Osteocyte (in vitro differentiated cells): ENCODE results near the gene AP1S1. TPM values are rescaled to one million over a fixed set of nuclear protein-coding genes. Genes with fewer than 3 reads are reported as not detected.

Source experiments
- DNase-seq: peaks from one replicate; pipeline ENCODE4 v3.0.0; 2021; ENCODE audit warnings: mixed read lengths; ENCODE audit not compliant: unreplicated experiment; ENCODE audit errors: extremely low spot score
- H3K27ac Mint-ChIP-seq: one replicate; pipeline ENCODE4 v1.8.0; 2021; ENCODE audit warnings: mild to moderate bottlenecking, mixed read lengths; ENCODE audit not compliant: unreplicated experiment
- H3K27me3 Mint-ChIP-seq: one replicate; pipeline ENCODE4 v1.8.0; 2021; ENCODE audit warnings: mixed read lengths; ENCODE audit not compliant: unreplicated experiment
- H3K36me3 Mint-ChIP-seq: one replicate; pipeline ENCODE4 v1.8.0; 2021; ENCODE audit warnings: mixed read lengths; ENCODE audit not compliant: unreplicated experiment
- H3K4me1 Mint-ChIP-seq: one replicate; pipeline ENCODE4 v1.8.0; 2021; ENCODE audit warnings: mixed read lengths; ENCODE audit not compliant: unreplicated experiment
- H3K4me3 Mint-ChIP-seq: one replicate; pipeline ENCODE4 v1.8.0; 2021; ENCODE audit warnings: mild to moderate bottlenecking, moderate library complexity, mixed read lengths; ENCODE audit not compliant: unreplicated experiment
- H3K9me3 Mint-ChIP-seq: one replicate; pipeline ENCODE4 v1.8.0; 2021; ENCODE audit warnings: mixed read lengths; ENCODE audit not compliant: unreplicated experiment
- microRNA-seq: library from miRNA; unstranded; fragments of <30 nt; microRNA quantifications from one replicate; pipeline ENCODE4 v1.1.0, GENCODE V29; 2020; ENCODE audit not compliant: unreplicated experiment
- total RNA-seq: library from RNA; stranded (reverse); gene quantifications from 2 replicates; pipeline ENCODE4 v1.2.1, GENCODE V29; 2021
- TF ChIP-seq, protein P1 (sequence below): fragments of 200-600 bp; sonication (generic); IDR thresholded peaks from 2 replicates; pipeline ENCODE4 v1.5.0; 2021; ENCODE audit warnings: antibody characterized with exemption, mild to moderate bottlenecking, moderate library complexity

Gene AP1S1
- total RNA-seq, 1 donor from 2014 or later = 57.9 TPM

DNA sequence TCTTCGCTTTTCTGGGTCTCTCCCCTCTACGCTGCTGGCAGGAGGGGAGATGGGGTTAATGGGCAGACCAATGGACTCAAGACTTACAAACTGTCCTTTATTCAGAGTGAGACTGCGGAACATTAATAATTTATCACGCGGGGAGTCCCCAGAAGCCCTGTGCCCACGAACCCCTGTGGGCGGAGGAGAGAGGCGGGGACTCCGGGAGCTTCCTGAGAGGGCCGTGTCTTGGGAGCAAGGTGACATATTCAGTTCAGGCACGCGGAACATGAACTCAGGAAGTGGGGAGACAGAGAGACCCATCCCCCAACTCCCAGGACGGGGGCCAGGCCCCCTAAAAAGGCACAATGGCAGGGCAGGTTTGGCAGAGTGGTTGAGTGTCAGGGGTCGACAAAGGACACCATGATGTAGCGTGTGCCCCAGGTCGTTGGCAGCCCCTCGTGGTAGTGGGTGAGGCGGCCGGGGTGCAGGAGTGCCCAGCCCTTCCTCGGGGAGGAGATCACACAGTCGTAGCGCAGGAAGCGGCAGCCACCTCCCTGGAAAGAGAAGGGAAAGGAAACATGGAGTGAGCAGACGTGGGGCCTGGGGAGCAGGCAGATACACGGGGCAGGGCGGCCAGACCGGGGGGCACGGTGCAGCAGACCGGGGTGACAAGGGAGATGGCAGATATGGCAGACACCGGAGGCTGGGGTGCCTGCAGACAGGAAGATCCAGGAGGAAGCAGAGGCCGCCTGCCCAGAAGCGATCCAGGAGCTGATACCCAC, 51.8 kb downstream of the AP1S1 start:
- Mint-ChIP-seq H3K9me3 (no peaks in the 10 kb centered on the region), H3K27me3 (peaks cover 7% of the 10 kb centered on the region), H3K36me3 (peaks cover 24% of the 10 kb centered on the region), H3K27ac (no peak overlapping the region), H3K4me3 (no peak overlapping the region), H3K4me1 (no peaks in the 10 kb centered on the region)
- no peak for DNase-seq
- TF ChIP-seq, protein P1, sequence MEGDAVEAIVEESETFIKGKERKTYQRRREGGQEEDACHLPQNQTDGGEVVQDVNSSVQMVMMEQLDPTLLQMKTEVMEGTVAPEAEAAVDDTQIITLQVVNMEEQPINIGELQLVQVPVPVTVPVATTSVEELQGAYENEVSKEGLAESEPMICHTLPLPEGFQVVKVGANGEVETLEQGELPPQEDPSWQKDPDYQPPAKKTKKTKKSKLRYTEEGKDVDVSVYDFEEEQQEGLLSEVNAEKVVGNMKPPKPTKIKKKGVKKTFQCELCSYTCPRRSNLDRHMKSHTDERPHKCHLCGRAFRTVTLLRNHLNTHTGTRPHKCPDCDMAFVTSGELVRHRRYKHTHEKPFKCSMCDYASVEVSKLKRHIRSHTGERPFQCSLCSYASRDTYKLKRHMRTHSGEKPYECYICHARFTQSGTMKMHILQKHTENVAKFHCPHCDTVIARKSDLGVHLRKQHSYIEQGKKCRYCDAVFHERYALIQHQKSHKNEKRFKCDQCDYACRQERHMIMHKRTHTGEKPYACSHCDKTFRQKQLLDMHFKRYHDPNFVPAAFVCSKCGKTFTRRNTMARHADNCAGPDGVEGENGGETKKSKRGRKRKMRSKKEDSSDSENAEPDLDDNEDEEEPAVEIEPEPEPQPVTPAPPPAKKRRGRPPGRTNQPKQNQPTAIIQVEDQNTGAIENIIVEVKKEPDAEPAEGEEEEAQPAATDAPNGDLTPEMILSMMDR = no peak

DNA sequence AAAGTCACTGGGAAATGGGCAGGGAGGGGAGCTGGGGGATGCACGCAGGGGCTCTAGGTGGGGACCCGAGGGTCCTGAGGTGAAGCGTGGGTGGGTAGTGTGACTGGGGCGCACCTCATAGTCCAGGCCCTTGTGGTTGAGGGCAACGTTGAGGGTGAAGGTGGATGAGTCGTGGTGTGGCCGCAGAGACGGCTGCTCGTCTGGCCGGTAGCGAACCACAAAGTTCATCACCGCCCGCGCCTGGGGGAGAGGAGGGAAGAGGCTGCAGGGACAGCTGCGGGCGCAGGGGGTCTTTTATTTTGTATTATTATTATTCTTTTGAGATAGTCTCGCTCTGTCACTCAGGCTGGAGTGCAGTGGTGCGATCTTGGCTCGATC, 52.4 kb downstream of the AP1S1 start:
- peaks cover 7% of the 10 kb centered on the region for H3K27me3 Mint-ChIP-seq

DNA sequence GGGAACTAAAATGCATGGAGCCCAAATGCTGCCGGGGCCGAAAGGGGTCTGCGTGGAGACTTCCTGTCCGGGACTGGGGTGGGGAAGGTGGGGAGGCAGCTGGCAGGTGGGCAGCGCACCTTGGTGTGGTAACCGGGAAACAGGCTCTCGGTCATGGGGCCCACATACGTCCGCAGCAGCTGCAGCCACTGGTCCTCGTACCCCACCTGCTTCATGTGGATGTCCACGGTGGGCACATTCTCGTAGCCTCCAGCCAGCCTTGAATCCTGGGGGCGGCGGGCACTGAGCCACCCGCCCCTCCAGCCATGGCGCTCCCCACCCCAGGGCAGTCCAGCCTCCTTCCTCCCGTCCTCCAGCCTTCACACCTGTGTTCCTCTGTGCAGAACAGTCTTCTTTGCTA, 53.2 kb downstream of the AP1S1 start:
- TF ChIP-seq, protein P1 = no peak
- H3K4me3 Mint-ChIP-seq = no peak overlapping the region

More for the DNA sequence above, 52.4 kb downstream of the AP1S1 start:
- Mint-ChIP-seq H3K4me1 (no peaks in the 10 kb centered on the region), H3K27ac (no peak overlapping the region), H3K9me3 (no peaks in the 10 kb centered on the region), H3K36me3 (peaks cover 24% of the 10 kb centered on the region), H3K4me3 (no peak overlapping the region)
- no peak for DNase-seq
- TF ChIP-seq, protein P1 = no peak

DNA sequence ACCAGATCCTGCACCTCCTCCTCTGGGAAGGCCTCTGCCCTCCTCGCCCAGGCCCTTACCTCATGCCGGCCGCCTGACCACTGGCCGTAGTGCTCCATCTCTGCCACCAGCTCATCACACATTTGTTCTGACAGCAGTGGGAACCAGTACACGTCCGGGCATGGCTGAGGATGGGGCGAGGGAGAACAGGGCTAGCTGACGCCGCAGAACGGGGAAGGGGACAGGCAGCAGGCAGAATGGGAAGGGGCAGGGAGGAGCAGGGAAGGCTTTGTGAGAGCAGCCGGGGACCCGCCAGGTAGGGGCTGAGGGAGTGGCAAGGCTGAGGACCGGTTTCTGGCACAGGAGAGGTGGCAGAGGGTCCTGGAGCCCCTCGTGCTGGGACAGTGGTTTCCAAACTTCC, 54.5 kb downstream of the AP1S1 start:
- no peak for DNase-seq
- no peaks in the 10 kb centered on the region for H3K4me1 Mint-ChIP-seq
- TF ChIP-seq, protein P1 = no peak
- no peak overlapping the region for H3K4me3 Mint-ChIP-seq
- H3K27me3 Mint-ChIP-seq = no peaks in the 10 kb centered on the region
- no peak overlapping the region for H3K27ac Mint-ChIP-seq
- peaks cover 24% of the 10 kb centered on the region for H3K36me3 Mint-ChIP-seq
- H3K9me3 Mint-ChIP-seq = no peaks in the 10 kb centered on the region

More for the DNA sequence above, 53.2 kb downstream of the AP1S1 start:
- H3K9me3 Mint-ChIP-seq = no peaks in the 10 kb centered on the region
- H3K4me1 Mint-ChIP-seq = no peaks in the 10 kb centered on the region
- peaks cover 24% of the 10 kb centered on the region for H3K36me3 Mint-ChIP-seq
- H3K27ac Mint-ChIP-seq = no peak overlapping the region
- DNase-seq = no peak
- H3K27me3 Mint-ChIP-seq = peaks cover 5% of the 10 kb centered on the region

DNA sequence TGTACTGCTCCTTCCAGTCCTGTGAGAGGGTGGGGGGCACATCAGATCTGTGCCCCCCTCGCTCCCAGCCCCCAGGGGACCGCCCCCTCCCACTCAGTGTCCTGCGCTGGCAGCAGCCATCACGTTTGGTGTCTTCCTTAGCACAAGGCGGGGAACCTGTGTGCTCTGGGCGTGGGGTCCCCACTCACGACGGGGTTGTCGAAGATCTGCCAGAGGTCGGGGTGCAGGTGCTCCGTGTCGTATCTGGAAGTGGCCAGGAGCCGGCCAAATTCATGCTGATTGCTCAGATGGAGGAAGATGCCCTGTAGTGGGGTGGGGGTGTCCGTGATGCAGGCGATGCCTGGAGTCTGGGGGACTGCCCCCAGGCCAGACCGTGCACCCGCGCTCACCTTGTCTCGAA, 55.9 kb downstream of the AP1S1 start:
- no peak overlapping the region for H3K4me3 Mint-ChIP-seq
- no peak for DNase-seq
- H3K9me3 Mint-ChIP-seq = no peaks in the 10 kb centered on the region

More for the DNA sequence above, 55.9 kb downstream of the AP1S1 start:
- H3K27me3 Mint-ChIP-seq = no peaks in the 10 kb centered on the region
- peaks cover 5% of the 10 kb centered on the region for H3K4me1 Mint-ChIP-seq
- H3K27ac Mint-ChIP-seq = no peak overlapping the region
- H3K36me3 Mint-ChIP-seq = peaks cover 25% of the 10 kb centered on the region
- TF ChIP-seq, protein P1 = no peak

Small RNA genes lying within 50 kb of the gene (microRNA-seq; reads per million reads assigned to microRNA genes)
- gene MIR4653 = not detected

Other genes starting within 250 kb of the AP1S1 start
- gene MUC3A, start 204.9 kb upstream of the AP1S1 start, total RNA-seq = not detected in 2 replicates
- not detected in 2 replicates for gene MUC12, start 184.9 kb upstream of the AP1S1 start, total RNA-seq
- not detected in 2 replicates for gene MUC17, start 134.4 kb upstream of the AP1S1 start, total RNA-seq
- gene TRIM56, start 69.0 kb upstream of the AP1S1 start, total RNA-seq = 36.5 and 42.2 TPM in 2 replicates
- 266 and 328 TPM in 2 replicates for gene SERPINE1, start 27.4 kb upstream of the AP1S1 start, total RNA-seq
- gene VGF, start 11.1 kb downstream of the AP1S1 start, total RNA-seq = 0.16 and 0.24 TPM in 2 replicates
- gene NAT16, start 25.8 kb downstream of the AP1S1 start, total RNA-seq = 0.16 TPM in 1 of 2 replicates, not detected in the other
- not detected in 2 replicates for gene MOGAT3, start 46.6 kb downstream of the AP1S1 start, total RNA-seq
- gene PLOD3, start 63.1 kb downstream of the AP1S1 start, total RNA-seq = 110 and 130 TPM in 2 replicates
- 64.0 and 66.9 TPM in 2 replicates for gene ZNHIT1, start 63.7 kb downstream of the AP1S1 start, total RNA-seq
- gene CLDN15, start 83.3 kb downstream of the AP1S1 start, total RNA-seq = 10.9 and 11.4 TPM in 2 replicates
- 142 and 151 TPM in 2 replicates for gene FIS1, start 90.6 kb downstream of the AP1S1 start, total RNA-seq
- gene IFT22, start 167.3 kb downstream of the AP1S1 start, total RNA-seq = 25.2 and 29.3 TPM in 2 replicates
- gene COL26A1, start 208.4 kb downstream of the AP1S1 start, total RNA-seq = 124 and 128 TPM in 2 replicates